Adrenal gland (tissue), 5 donors: ENCODE measurements around the gene TRPM5.

Source experiments
- POLR2A ChIP-seq, 2 donors: fragments of 450-650 bp; IDR thresholded peaks; one replicate each; pipeline ENCODE4 v1.6.1; 2017; ENCODE audit warnings: antibody characterized with exemption in 2 of 2, mild to moderate bottlenecking in 2 of 2, moderate library complexity in 1 of 2
- TF ChIP-seq, protein P1 (sequence below), 6 experiments: fragments of 450-650 bp in 4 of 6; fragments of 200-600 bp in 2 of 6; sonication (generic) in 1 of 6; IDR thresholded peaks; 1 replicate in 5 of 6; 2 replicates in 1 of 6; pipeline versions ENCODE4 v1.5.1 to v1.8.0; 2016 to 2021; ENCODE audit warnings: antibody characterized with exemption in 6 of 6, mild to moderate bottlenecking in 2 of 6, moderate library complexity in 1 of 6
- donor health status: DM: no; HTN: no; CAD: no.

DNA sequence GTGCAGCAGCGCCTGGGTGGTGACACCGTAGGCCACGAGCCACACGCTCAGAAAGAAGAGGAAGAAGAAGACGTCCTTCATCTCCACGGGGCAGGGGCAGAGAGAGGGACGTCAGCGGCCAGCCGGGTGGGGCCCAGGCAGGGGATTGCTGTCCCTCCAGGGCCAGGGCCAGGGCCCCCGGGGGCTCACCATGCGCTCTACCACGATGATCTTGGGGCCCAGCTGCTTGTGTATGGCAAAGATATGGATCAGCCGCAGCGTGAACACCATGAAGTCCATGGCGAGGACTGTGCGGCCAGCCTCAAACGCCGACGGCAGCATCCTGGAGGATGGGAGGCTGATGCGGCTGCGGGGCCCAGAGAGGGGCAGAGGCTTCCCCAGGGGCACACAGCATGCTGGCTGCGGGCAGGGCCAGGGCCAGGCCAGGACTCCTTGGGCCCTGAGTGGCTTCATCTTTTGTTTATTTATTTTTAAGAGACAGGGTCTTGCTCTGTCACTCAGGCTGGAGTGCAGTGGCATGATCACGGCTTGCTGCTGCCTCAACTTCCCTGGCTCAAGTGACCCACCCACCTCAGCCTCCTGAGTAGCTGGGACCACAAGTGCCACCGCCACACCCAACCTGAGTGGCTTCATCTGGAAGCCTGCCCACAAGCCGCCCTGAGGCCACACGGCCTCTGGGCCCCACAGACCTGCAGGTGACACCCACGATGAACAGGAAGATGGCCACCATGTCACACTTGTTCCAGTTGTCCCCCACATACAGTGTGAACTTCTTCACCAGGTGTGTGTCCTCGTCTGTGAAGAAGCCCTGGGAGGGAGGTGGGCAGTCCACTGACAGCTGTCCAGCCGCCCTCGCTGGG, 32.6 kb downstream of the TRPM5 start:
- TF ChIP-seq, protein P1, sequence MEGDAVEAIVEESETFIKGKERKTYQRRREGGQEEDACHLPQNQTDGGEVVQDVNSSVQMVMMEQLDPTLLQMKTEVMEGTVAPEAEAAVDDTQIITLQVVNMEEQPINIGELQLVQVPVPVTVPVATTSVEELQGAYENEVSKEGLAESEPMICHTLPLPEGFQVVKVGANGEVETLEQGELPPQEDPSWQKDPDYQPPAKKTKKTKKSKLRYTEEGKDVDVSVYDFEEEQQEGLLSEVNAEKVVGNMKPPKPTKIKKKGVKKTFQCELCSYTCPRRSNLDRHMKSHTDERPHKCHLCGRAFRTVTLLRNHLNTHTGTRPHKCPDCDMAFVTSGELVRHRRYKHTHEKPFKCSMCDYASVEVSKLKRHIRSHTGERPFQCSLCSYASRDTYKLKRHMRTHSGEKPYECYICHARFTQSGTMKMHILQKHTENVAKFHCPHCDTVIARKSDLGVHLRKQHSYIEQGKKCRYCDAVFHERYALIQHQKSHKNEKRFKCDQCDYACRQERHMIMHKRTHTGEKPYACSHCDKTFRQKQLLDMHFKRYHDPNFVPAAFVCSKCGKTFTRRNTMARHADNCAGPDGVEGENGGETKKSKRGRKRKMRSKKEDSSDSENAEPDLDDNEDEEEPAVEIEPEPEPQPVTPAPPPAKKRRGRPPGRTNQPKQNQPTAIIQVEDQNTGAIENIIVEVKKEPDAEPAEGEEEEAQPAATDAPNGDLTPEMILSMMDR (IDR thresholded peaks at IDR 0.05) = no peak
- no peak for TF ChIP-seq POLR2A (IDR thresholded peaks at IDR 0.05)
